ENCODE results near the gene NENF. TPM values are rescaled to one million over a fixed set of nuclear protein-coding genes. Genes with fewer than 3 reads are reported as not detected.

The NENF gene
- total and polyA plus RNA-seq, 10 of the 15 experiments (the other 5 are each of a cell fraction or from before 2014, with no cell fraction given), result 5.1 to 83.4 (median 42.7) TPM

GRCh38 chr1:212428496-212428895 is 4.2 kb upstream of the NENF start:
- H2AFZ ChIP-seq (ENCODE audit: control insufficient read depth, low read depth, low read length), result no peak overlapping the region
- no peak for DNase-seq (ENCODE audit: low read depth, low spot score)
- no peak for FAIRE-seq
- no peaks in the 10 kb centered on the region for H3K9me3 ChIP-seq (replicated peaks; ENCODE audit: control insufficient read depth, insufficient read depth, low read length)
- 49% methylated on average over 5 of the region's 5 CpGs for WGBS (ENCODE audit: insufficient coverage, insufficient replicate concordance, low lambda C conversion rate, missing lambda C conversion rate)
- no peak overlapping the region for H3K9ac ChIP-seq (ENCODE audit: control insufficient read depth, insufficient read depth, low read length)
- H4K20me1 ChIP-seq (ENCODE audit: control insufficient read depth, insufficient read depth), result no peaks in the 10 kb centered on the region
- H3K4me1 ChIP-seq (ENCODE audit: control insufficient read depth, insufficient read depth, low read length), result peaks cover 11% of the 10 kb centered on the region
- TF ChIP-seq SKIL (IDR thresholded peaks at IDR 0.05; ENCODE audit: low read depth, poor library complexity, severe bottlenecking), result no peak
- no peak for TF ChIP-seq ASH2L (IDR thresholded peaks at IDR 0.05; ENCODE audit: borderline replicate concordance, low read depth)
- TF ChIP-seq USF1 (IDR thresholded peaks at IDR 0.05; ENCODE audit: borderline replicate concordance, extremely low read length, insufficient read depth, low read depth, low read length), result no peak
- TF ChIP-seq CREB1 (IDR thresholded peaks at IDR 0.05; ENCODE audit: low read depth), result no peak
- TF ChIP-seq ESRRA (IDR thresholded peaks at IDR 0.05; ENCODE audit: low read length), result no peak
- TF ChIP-seq ZNF24 (IDR thresholded peaks at IDR 0.05), result no peak
- no peak for TF ChIP-seq RAD21 (IDR thresholded peaks at IDR 0.05; ENCODE audit: insufficient read depth, low read depth, low read length)
- TF ChIP-seq ATF7 (IDR thresholded peaks at IDR 0.05; ENCODE audit: low read depth), result no peak
- TF ChIP-seq TCF3 (IDR thresholded peaks at IDR 0.05; ENCODE audit: borderline replicate concordance, insufficient read depth, low read depth, low read length), result no peak
- no peak for TF ChIP-seq YBX1 (IDR thresholded peaks at IDR 0.05)
- no peak for TF ChIP-seq CTCF (IDR thresholded peaks at IDR 0.05 in 2 of 3, conservative IDR thresholded peaks at IDR 0.05 in 1 of 3; ENCODE audit: control insufficient read depth in 2 of 3, extremely low read depth in 1 of 3, insufficient read depth in 1 of 3, low read depth in 3 of 3, low read length in 3 of 3)
- no peak for TF ChIP-seq NFIC (IDR thresholded peaks at IDR 0.05; ENCODE audit: low read depth, low read length)
- no peak for TF ChIP-seq BCL11A (IDR thresholded peaks at IDR 0.05; ENCODE audit: low read depth, low read length)
- no peak for TF ChIP-seq GABPA (IDR thresholded peaks at IDR 0.05; ENCODE audit: low read depth)
- no peak for TF ChIP-seq HCFC1 (IDR thresholded peaks at IDR 0.05; ENCODE audit: low read length)
- TF ChIP-seq PRDM15 (CRISPR knock-in tag; IDR thresholded peaks at IDR 0.05), result no peak
- no peak for TF ChIP-seq CHD1 (IDR thresholded peaks at IDR 0.05; ENCODE audit: low read depth, low read length)
- no peak overlapping the region for H3K4me3 ChIP-seq
- peaks cover 2% of the 10 kb centered on the region; the same call in 1 of the 2 replicates for H3K79me2 ChIP-seq (ENCODE audit: control insufficient read depth, insufficient read depth, low read length)
- ChIA-PET RAD21 (ENCODE audit: unreplicated experiment) (interaction anchor here (2.9 kb wide), 1 partner anchor 28 kb away, joined by 10 read pairs; no protein-coding TSS in a partner anchor), CTCF (interaction anchor here (1.3 to 2.4 kb wide), 2 partner anchors 25 to 27 kb away, joined by 5 to 12 read pairs; no protein-coding TSS in a partner anchor), POLR2A (interaction anchor here (0.6 to 1.6 kb wide), 2 partner anchors 14 to 407 kb away, joined by 3 to 4 read pairs; partner anchors contain the start of gene PACC1), SMC1A (ENCODE audit: uncharacterized antibody, unreplicated experiment) (interaction anchor here (3.7 kb wide), 1 partner anchor 28 kb away, joined by 19 read pairs; no protein-coding TSS in a partner anchor)
- BruUV-seq (replicated peaks), result no TSS peak
- intact Hi-C loops (cut with micrococcal nuclease; ENCODE audit: unreplicated experiment), result no loop called here
- H3K4me2 ChIP-seq (ENCODE audit: control insufficient read depth, insufficient read depth), result no peak overlapping the region
- no peaks in the 10 kb centered on the region for H3K36me3 ChIP-seq (ENCODE audit: control insufficient read depth in 2 of 2, insufficient read depth in 2 of 2, low read length in 1 of 2)
- no peak for ATAC-seq
- H3K27ac ChIP-seq (ENCODE audit: control insufficient read depth, insufficient read depth), result no peak overlapping the region
- H3K27me3 ChIP-seq (replicated peaks in 1 of 2; ENCODE audit: control insufficient read depth in 2 of 2, insufficient read depth in 2 of 2, low read length in 1 of 2), result no peaks in the 10 kb centered on the region
- in situ Hi-C loops (cut with MboI), result no loop called here

Data from GM12878 (cell line).